Fibroblast of lung (primary cell): ENCODE results near the gene ZNF609. TPM values are rescaled to one million over a fixed set of nuclear protein-coding genes. Genes with fewer than 3 reads are reported as not detected.

Experiments
- DNase-seq, 2 donors: peaks; one replicate each; pipeline versions ENCODE4 v3.0.0 to v3.0.0-alpha.2; 2010; ENCODE audit warnings: low read depth in 2 of 2
- H2AFZ ChIP-seq: 2 replicates; pipeline ENCODE4 v1.5.1; 2012; ENCODE audit warnings: low read length, control low read depth, inconsistent platforms
- H3K27ac ChIP-seq: 2 replicates; pipeline ENCODE4 v1.5.1; 2011; ENCODE audit warnings: low read length, control low read depth; ENCODE audit not compliant: insufficient read depth
- H3K27me3 ChIP-seq: 2 replicates; pipeline ENCODE4 v1.5.1; 2011; ENCODE audit warnings: mild to moderate bottlenecking, low read length; ENCODE audit not compliant: control insufficient read depth, insufficient read depth
- H3K36me3 ChIP-seq: 2 replicates; pipeline ENCODE4 v1.5.1; 2011; ENCODE audit warnings: low read length; ENCODE audit not compliant: control insufficient read depth, insufficient read depth
- H3K4me1 ChIP-seq: 2 replicates; pipeline ENCODE4 v1.5.1; 2011; ENCODE audit warnings: low read length; ENCODE audit not compliant: control insufficient read depth, insufficient read depth; ENCODE audit errors: extremely low read depth
- H3K4me2 ChIP-seq: 2 replicates; pipeline ENCODE4 v1.5.1; 2011; ENCODE audit warnings: low read length, control low read depth; ENCODE audit not compliant: insufficient read depth; ENCODE audit errors: extremely low read depth
- H3K4me3 ChIP-seq, 4 experiments: fragments of 200-600 bp in 1 of 4; sonication (generic) in 1 of 4; replicated peaks in 1 of 4; 2 replicates each; pipeline ENCODE4 v1.5.1; 2011 to 2016; ENCODE audit warnings: low read length in 4 of 4, low read depth in 3 of 4, mild to moderate bottlenecking in 3 of 4, control low read depth in 2 of 4, inconsistent platforms in 1 of 4, mixed read lengths in 1 of 4; ENCODE audit not compliant: insufficient read depth in 1 of 4; ENCODE audit errors: control extremely low read depth in 1 of 4
- H3K79me2 ChIP-seq: 2 replicates; pipeline ENCODE4 v1.5.1; 2012; ENCODE audit warnings: mild to moderate bottlenecking, low read length, inconsistent platforms; ENCODE audit not compliant: control insufficient read depth, insufficient read depth
- H3K9ac ChIP-seq: 2 replicates; pipeline ENCODE4 v1.5.1; 2011; ENCODE audit warnings: mild to moderate bottlenecking, low read length, control low read depth; ENCODE audit not compliant: insufficient read depth
- H3K9me3 ChIP-seq: 2 replicates; pipeline ENCODE4 v1.5.1; 2012; ENCODE audit warnings: low read depth, low read length; ENCODE audit not compliant: control insufficient read depth, insufficient read depth
- H4K20me1 ChIP-seq: 2 replicates; pipeline ENCODE4 v1.5.1; 2011; ENCODE audit warnings: low read length; ENCODE audit not compliant: control insufficient read depth, insufficient read depth; ENCODE audit errors: extremely low read depth
- CTCF ChIP-seq, 2 donors: IDR thresholded peaks in 1 of 2; conservative IDR thresholded peaks in 1 of 2; 1 replicate in 1 of 2; 2 replicates in 1 of 2; pipeline ENCODE4 v1.5.1; 2011 to 2012; ENCODE audit warnings: low read length in 2 of 2, control low read depth in 1 of 2, inconsistent platforms in 1 of 2, low read depth in 1 of 2, mild to moderate bottlenecking in 1 of 2
- EZH2 ChIP-seq: IDR thresholded peaks from 2 replicates; pipeline ENCODE4 v1.5.1; 2012; ENCODE audit warnings: low read length, control low read depth, mild to moderate bottlenecking; ENCODE audit errors: missing control alignments
- polyA plus RNA-seq, 2 donors: library from polyadenylated mRNA; depleted of rRNA in 1 of 2; stranded (reverse) in 1 of 2; unstranded in 1 of 2; fragments of >200 nt; gene quantifications; 2 replicates each; pipeline ENCODE4 v1.2.1, GENCODE V29; 2011 to 2012; ENCODE audit warnings: missing spikeins in 1 of 2
- total RNA-seq: library from RNA; depleted of rRNA; stranded (reverse); fragments of >200 nt; gene quantifications from 2 replicates; pipeline ENCODE4 v1.2.1, GENCODE V29; 2014

Gene ZNF609
- total and polyA plus RNA-seq, 2 donors (not counting 1 experiment from before 2014, with no cell fraction given), result 10.8 to 14.7 TPM

- Histone ChIP-seq H3K4me2 (no peak overlapping the region), H3K9ac (no peak overlapping the region), H3K27ac (no peak overlapping the region), H3K9me3 (no peaks in the 10 kb centered on the region), H3K4me3 (no peak overlapping the region), H3K4me1 (no peaks in the 10 kb centered on the region), H3K79me2 (no peaks in the 10 kb centered on the region), H4K20me1 (no peaks in the 10 kb centered on the region), H3K36me3 (no peaks in the 10 kb centered on the region), H2AFZ (no peak overlapping the region), H3K27me3 (no peaks in the 10 kb centered on the region)
- no peak for DNase-seq
- no peak for TF ChIP-seq CTCF (conservative IDR thresholded peaks at IDR 0.05 in 1 of 2, IDR thresholded peaks at IDR 0.05 in 1 of 2; ENCODE audit: low read depth in 1 of 2, low read length in 2 of 2)
- TF ChIP-seq EZH2, result no peak
These were observed 252.0 kb downstream of the ZNF609 start for GRCh38 chr15:64712353-64712752.

GRCh38 chr15:64713592-64713991, 253.2 kb downstream of the ZNF609 start:
- H2AFZ ChIP-seq, result no peak overlapping the region
- no peaks in the 10 kb centered on the region for H3K79me2 ChIP-seq
- TF ChIP-seq EZH2, result no peak
- no peak for TF ChIP-seq CTCF (conservative IDR thresholded peaks at IDR 0.05 in 1 of 2, IDR thresholded peaks at IDR 0.05 in 1 of 2; ENCODE audit: low read depth in 1 of 2, low read length in 2 of 2)
- no peak for DNase-seq
- H3K4me3 ChIP-seq, result no peak overlapping the region
- no peak overlapping the region for H3K27ac ChIP-seq
- no peaks in the 10 kb centered on the region for H3K36me3 ChIP-seq
- H4K20me1 ChIP-seq, result no peaks in the 10 kb centered on the region
- no peaks in the 10 kb centered on the region for H3K9me3 ChIP-seq
- no peaks in the 10 kb centered on the region for H3K4me1 ChIP-seq
- H3K4me2 ChIP-seq, result no peak overlapping the region
- no peak overlapping the region for H3K9ac ChIP-seq
- H3K27me3 ChIP-seq, result no peaks in the 10 kb centered on the region

GRCh38 chr15:64716452-64716851, 256.1 kb downstream of the ZNF609 start:
- Histone ChIP-seq H4K20me1 (no peaks in the 10 kb centered on the region), H3K27me3 (no peaks in the 10 kb centered on the region), H3K9me3 (no peaks in the 10 kb centered on the region), H3K79me2 (no peaks in the 10 kb centered on the region), H3K4me2 (no peak overlapping the region), H3K9ac (no peak overlapping the region), H3K4me3 (no peak overlapping the region), H3K4me1 (no peaks in the 10 kb centered on the region), H3K27ac (no peak overlapping the region), H2AFZ (no peak overlapping the region), H3K36me3 (no peaks in the 10 kb centered on the region)
- TF ChIP-seq CTCF (conservative IDR thresholded peaks at IDR 0.05 in 1 of 2, IDR thresholded peaks at IDR 0.05 in 1 of 2; ENCODE audit: low read depth in 1 of 2, low read length in 2 of 2), result no peak
- TF ChIP-seq EZH2, result no peak
- no peak for DNase-seq
